HG02763 (cell line): ENCODE data around the gene DNAJC30.
"Not testable (repeated sequence)": the region's sequence is repeated elsewhere in the genome, so short reads cannot be mapped to it uniquely, and the experiment has no call there.

Source experiments
- ATAC-seq: cut with Tn5 transposase; IDR thresholded peaks from one replicate; pipeline ENCODE4 v1.9.1; 2021; ENCODE audit warnings: mild to moderate bottlenecking, moderate library complexity; ENCODE audit not compliant: unreplicated experiment

The DNAJC30 gene

DNA sequence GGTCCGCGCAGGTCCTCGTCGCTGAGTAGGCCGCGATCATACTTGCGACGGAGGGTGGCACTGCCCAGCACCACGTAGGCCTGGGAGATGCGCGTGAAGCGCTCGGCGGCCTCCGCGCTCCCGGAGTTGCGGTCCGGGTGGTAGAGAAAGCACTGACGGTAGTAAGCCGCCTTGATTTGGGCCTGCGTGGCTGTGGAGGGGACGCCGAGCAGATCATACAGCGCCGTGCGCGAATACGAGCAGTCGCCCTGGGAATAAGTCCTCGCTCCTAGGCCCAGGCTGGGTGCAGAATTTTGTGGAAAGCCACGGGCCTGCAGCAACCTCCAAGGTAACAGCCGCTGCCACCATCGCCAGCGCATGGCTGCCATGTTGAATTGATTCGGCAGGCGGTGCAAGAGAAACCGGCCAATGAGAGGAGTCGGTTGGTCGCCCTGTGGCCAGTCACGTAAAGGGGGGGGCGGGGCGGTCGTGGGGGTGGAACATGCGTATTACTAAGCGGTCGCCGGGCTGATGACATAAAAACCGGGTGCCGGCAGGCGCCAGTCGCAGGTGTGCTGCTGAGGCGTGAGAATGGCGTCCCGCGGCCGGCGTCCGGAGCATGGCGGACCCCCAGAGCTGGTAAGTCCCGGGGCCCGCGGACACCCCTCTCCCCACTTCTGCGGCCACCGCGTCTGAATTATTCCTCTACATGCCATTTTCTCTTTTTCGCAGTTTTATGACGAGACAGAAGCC, at the start of gene DNAJC30, which contains the start of gene BUD23:
TSS of gene DNAJC30 (minus strand) at position 398 of the 732 bp plus-strand sequence. CDS start at position 368, 30 bp downstream.
TSS of gene BUD23 (plus strand) at position 542 of the 732 bp plus-strand sequence. CDS start at position 571, 29 bp downstream.
- ATAC-seq = peak; percentile 96

- no peak for ATAC-seq
Measured at GRCh38 chr7:73732397-73732796, 49.1 kb upstream of the DNAJC30 start.

DNA sequence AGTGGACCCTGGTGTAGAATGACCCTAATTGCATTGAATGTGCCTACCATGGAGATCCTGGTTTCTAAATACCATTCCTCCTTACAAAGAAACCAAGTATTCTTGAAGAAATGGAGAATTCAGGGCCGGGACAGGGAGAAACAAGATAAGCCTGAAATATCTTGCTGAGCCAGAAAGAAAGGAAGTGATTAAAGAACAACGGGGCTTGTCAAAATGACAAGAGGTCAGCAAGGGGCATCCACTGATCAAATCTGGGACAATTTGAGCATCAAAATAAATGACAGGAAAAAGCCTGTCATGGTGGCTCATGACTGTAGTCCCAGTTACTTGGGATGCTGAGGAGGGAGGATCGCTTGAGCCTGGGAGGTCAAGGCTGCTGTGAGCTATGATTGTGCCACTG, 47.2 kb upstream of the DNAJC30 start:
- no peak for ATAC-seq

GRCh38 chr7:73728551-73728950, 45.3 kb upstream of the DNAJC30 start:
- ATAC-seq = no peak

DNA sequence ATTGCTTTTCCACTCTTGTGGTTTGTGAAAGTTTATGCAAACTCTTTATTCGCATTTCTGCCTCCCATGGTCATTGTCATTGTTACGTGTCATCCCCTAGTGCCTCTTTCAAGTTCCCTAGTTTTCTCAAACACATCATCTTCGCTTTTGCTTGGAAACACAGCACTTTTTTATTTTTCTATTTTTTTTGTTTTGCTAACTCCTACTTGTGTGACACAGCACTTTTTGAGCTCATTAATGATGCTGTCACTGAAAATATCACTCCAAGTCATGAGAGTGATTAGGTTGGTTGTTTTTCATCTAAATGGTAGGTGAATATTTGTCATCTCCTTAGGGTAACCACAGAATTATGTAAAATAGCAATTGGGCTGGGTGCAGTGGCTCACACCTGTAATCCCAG, 44.7 kb upstream of the DNAJC30 start:
- no peak for ATAC-seq

GRCh38 chr7:73726083-73726466, 42.8 kb upstream of the DNAJC30 start:
- peak; percentile 29 for ATAC-seq

GRCh38 chr7:73723813-73724212, 40.6 kb upstream of the DNAJC30 start:
- ATAC-seq = no peak

- ATAC-seq = no peak
Measured at GRCh38 chr7:73722785-73723184, 39.5 kb upstream of the DNAJC30 start.

DNA sequence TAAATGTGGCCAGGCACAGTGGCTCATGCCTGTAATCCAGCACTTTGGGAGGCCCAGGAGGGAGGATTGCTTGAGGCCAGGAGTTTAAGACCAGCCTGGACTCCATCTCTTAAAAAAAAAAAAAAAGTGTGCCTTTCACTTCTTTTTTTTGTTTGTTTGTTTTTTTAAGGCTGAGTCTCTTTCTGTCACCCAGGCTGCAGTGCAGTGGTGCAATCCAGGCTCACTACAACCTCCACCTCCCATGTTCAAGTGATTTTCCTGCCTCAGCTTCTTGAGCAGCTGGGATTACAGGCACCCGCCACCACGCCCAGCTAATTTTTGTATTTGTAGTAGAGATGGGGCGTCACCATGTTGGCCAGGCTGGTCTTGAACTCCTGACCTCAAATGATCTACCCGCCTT, 38.9 kb upstream of the DNAJC30 start:
- not testable (repeated sequence) for ATAC-seq

DNA sequence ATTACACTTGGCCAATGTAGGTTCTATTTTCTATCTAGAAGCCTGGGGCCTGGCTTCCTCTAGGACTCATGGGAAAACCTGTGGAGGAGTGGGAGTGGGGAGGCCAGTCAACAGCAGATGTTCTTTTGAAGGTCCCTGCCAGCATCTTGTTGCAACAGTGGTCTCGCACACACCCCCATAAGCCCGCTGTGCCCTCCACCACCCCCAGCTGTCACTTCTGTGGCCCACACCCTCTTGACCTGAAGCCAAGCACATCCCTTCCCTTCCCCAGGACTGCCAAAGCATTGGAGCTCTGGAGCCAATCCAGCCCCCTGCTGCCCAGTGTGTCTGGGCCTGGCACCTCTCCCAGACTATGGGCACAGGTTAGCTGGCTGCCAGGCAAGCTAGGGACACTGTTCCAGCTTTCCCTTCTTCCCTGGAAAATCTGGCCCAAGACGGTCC, 38.1 kb upstream of the DNAJC30 start:
- no peak for ATAC-seq

- not testable (repeated sequence) for ATAC-seq
Measured at GRCh38 chr7:73720443-73720842, 37.2 kb upstream of the DNAJC30 start.

GRCh38 chr7:73719806-73720169, 36.5 kb upstream of the DNAJC30 start:
- no peak for ATAC-seq

- ATAC-seq = peak; percentile 61
Measured at GRCh38 chr7:73718905-73719805, 35.9 kb upstream of the DNAJC30 start, which contains the start of gene STX1A. TSS of gene STX1A (minus strand) at chr7:73719669. CDS start at chr7:73719631, 38 bp downstream.

DNA sequence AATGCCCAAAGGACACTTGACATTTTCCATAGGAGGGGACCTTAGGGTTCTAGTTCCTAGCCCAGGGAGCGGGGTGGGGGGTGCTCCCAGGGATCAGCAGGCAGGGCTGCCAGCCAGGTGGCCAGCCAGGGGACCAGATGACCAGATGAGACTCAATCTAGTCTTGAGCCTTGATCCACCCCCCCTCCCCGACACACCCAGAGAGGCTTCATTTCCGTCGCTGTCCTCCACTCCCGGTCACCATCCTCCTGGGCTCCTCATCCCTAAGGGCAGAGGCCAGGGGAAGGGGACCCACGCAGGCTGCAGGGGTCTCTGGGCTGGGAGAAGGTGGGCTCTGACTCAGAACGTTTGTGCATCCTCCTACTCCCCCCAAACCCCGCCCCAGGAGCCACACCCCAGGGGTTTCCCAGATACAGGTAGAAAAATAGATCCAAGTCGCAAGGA, 35.2 kb upstream of the DNAJC30 start:
- ATAC-seq = no peak

DNA sequence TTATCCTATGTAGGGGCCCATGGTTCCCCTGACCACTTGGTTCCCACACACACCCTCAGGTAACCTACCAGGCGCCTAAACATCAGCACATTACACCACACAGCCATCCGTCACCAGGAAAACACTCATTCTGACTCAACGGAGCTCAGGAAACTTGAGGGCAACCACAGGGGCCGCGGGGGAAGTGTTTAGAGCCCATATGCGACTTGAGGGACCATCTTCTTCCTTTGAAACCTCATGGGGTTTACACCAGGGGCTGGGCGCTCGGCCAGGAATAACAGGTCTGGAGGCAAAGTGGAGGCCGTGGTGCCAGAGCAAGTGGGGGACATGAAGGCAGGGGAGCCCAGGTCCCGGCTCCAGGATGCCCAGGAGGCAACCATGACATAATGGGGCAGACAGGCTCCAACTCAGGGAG, 34.7 kb upstream of the DNAJC30 start:
- ATAC-seq = no peak

GRCh38 chr7:73717025-73717807, 34.0 kb upstream of the DNAJC30 start:
- ATAC-seq = no peak

- no peak for ATAC-seq
Measured at GRCh38 chr7:73716318-73716890, 33.2 kb upstream of the DNAJC30 start.

DNA sequence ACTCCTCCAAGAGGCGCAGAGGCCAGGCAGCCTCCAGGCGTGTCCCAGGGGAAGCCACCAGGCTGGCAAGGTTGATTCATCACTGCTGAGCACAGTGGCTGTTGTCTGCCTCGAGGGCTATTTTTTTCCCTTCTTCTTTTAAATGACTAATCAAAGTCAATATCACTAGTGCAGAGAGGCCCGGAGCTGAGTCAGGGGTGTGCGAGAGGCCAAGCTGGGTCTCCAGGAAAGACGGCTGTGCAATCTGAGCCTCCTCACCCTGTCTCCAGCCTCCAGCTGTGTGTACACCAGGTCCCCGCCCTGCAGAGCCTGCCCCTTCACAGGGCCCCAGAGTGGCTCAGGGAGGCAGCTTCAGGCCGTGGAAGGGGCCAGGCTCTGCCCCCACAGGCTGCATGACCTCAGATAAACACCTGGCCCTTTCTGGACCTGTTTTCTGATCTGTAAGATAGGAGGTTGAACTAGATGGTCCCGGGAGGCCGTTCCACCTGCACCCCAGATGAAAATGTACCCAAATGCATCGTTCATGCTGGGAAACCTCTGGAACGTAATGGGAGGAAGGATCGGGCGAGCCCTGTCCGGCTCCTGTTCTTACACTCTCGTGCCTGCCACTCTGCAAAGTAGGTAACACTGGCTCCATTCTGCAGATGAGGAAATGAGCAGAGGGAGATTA, 32.5 kb upstream of the DNAJC30 start:
- ATAC-seq = no peak

DNA sequence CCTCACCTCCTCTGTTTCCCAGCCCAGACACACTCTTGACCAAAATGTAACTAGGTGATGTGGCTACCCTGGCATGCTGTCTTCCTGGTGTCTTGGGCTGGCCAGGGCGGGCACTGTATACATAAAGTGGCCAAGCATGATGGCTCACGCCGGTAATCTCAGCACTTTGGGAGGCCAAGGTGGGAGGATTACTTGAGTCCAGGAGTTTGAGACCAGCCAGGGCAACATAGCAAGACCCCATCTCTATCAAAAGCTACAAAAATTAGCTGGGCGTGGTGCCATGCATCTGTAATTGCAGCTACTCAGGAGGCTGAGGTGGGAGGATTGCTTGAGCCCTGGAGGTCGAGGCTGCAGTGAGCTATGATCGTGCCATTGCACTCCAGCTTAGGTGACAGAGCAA, 30.1 kb upstream of the DNAJC30 start:
- not testable (repeated sequence) for ATAC-seq

DNA sequence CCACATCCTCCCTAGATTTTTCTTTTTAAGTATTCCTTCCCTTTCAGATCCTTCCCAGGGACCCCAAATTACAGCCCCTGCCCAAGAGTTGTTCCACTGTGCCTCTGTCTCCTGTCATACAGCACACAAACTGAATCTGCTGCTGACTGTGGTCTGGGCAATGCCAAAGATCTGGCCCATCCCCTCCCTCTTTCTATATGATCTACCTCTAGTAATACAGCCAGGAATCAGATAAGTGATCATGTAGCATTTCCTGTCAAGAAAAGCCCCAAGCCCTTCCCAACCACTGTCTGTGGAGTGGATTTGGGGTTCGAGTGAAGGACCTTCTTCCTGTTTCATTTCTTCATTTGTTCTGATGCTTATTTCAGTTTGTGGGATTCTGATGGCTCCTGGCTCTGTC, 29.5 kb upstream of the DNAJC30 start:
- no peak for ATAC-seq
